SK-N-SH (cell line): ENCODE data around the gene CNTLN. TPM values are rescaled to one million over a fixed set of nuclear protein-coding genes. Genes with fewer than 3 reads are reported as not detected.

Experiments
- CTCF ChIA-PET: fragments of 300-600, 350-600 bp; formaldehyde crosslinking; extraction: SDS; loops from one replicate; lab custom pipeline; 2021; lab: Yijun Ruan, JAX
- POLR2A ChIA-PET: fragments of 350-600 bp; sonication (Branson Sonifier 250); formaldehyde crosslinking; extraction: SDS; loops from one replicate; lab custom pipeline; 2020; ENCODE audit warnings: antibody characterized with exemption, inconsistent platforms; lab: Yijun Ruan, JAX
- DNase-seq: peaks from one replicate; pipeline ENCODE4 v3.0.0; 2012
- H2AFZ ChIP-seq: fragments of 200-600 bp; sonication (generic); 2 replicates; pipeline ENCODE4 v1.8.1; 2016; ENCODE audit warnings: antibody characterized with exemption, mild to moderate bottlenecking, low read depth
- H3F3A ChIP-seq: fragments of 200-600 bp; sonication (generic); replicated peaks from 2 replicates; pipeline ENCODE3; 2016; ENCODE audit warnings: antibody characterized with exemption, mild to moderate bottlenecking; ENCODE audit not compliant: insufficient read depth
- H3K27ac ChIP-seq, 2 experiments: fragments of 200-500 bp in 1 of 2; fragments of 200-600 bp in 1 of 2; sonication (Bioruptor generic) in 1 of 2; sonication (generic), shearing (Covaris generic) in 1 of 2; 2 replicates each; pipeline versions ENCODE4 v1.5.1 to v1.6.1; 2014 to 2016; ENCODE audit warnings: low read depth in 2 of 2, inconsistent platforms in 1 of 2, low read length in 1 of 2, mild to moderate bottlenecking in 1 of 2, mixed read lengths in 1 of 2
- H3K27me3 ChIP-seq: fragments of 200-600 bp; sonication (generic), shearing (Covaris generic); 2 replicates; pipeline ENCODE4 v1.6.1; 2016; ENCODE audit warnings: mixed run types; ENCODE audit not compliant: insufficient read depth
- H3K36me3 ChIP-seq, 2 experiments: fragments of 200-500 bp in 1 of 2; fragments of 200-600 bp in 1 of 2; sonication (Bioruptor generic) in 1 of 2; sonication (generic) in 1 of 2; replicated peaks in 1 of 2; 2 replicates each; pipeline versions ENCODE3 to v1.5.1; 2014 to 2016; ENCODE audit warnings: low read length in 1 of 2, mild to moderate bottlenecking in 1 of 2; ENCODE audit not compliant: insufficient read depth in 2 of 2, control insufficient read depth in 1 of 2
- H3K4me1 ChIP-seq, 2 experiments: fragments of 200-500 bp in 1 of 2; fragments of 200-600 bp in 1 of 2; sonication (Bioruptor generic) in 1 of 2; sonication (generic), shearing (Covaris generic) in 1 of 2; 2 replicates each; pipeline versions ENCODE4 v1.5.1 to v1.6.1; 2014 to 2016; ENCODE audit warnings: low read depth in 1 of 2, low read length in 1 of 2, mixed run types in 1 of 2; ENCODE audit not compliant: insufficient read depth in 2 of 2, control insufficient read depth in 1 of 2
- H3K4me2 ChIP-seq: fragments of 200-600 bp; sonication (generic), shearing (Covaris generic); 2 replicates; pipeline ENCODE4 v1.6.1; 2017; ENCODE audit warnings: mixed run types
- H3K4me3 ChIP-seq, 2 experiments: fragments of 200-500 bp in 1 of 2; fragments of 200-600 bp in 1 of 2; sonication (Bioruptor generic) in 1 of 2; sonication (generic), shearing (Covaris generic) in 1 of 2; 2 replicates each; pipeline versions ENCODE4 v1.5.1 to v1.8.1; 2014 to 2016; ENCODE audit warnings: low read depth in 2 of 2, inconsistent platforms in 1 of 2, low read length in 1 of 2, mild to moderate bottlenecking in 1 of 2, mixed read lengths in 1 of 2, moderate library complexity in 1 of 2
- H3K79me2 ChIP-seq: fragments of 200-600 bp; sonication (generic); 2 replicates; pipeline ENCODE4 v1.8.1; 2017; ENCODE audit warnings: mild to moderate bottlenecking; ENCODE audit not compliant: insufficient read depth
- H3K9ac ChIP-seq: fragments of 200-600 bp; sonication (generic); 2 replicates; pipeline ENCODE4 v1.6.1; 2017; ENCODE audit warnings: mixed run types
- H3K9me2 ChIP-seq: fragments of 200-600 bp; sonication (generic); 2 replicates; pipeline ENCODE4 v1.6.1; 2017; ENCODE audit warnings: mixed run types
- H3K9me3 ChIP-seq: fragments of 200-600 bp; sonication (generic); 2 replicates; pipeline ENCODE4 v1.6.1; 2017; ENCODE audit warnings: mixed run types, mild to moderate bottlenecking, moderate library complexity
- H4K20me1 ChIP-seq: fragments of 200-600 bp; sonication (generic); 2 replicates; pipeline ENCODE4 v1.6.1; 2017; ENCODE audit warnings: mild to moderate bottlenecking, mixed run types; ENCODE audit not compliant: insufficient read depth
- ELF1 ChIP-seq: IDR thresholded peaks from 2 replicates; pipeline ENCODE4 v1.4.0; 2012
- FOSL2 ChIP-seq: IDR thresholded peaks from 2 replicates; pipeline ENCODE4 v1.4.0; 2012; ENCODE audit warnings: low read depth, mild to moderate bottlenecking, moderate library complexity, borderline replicate concordance
- FOXJ3 ChIP-seq: sonication (generic); formaldehyde crosslinking; IDR thresholded peaks from 2 replicates; pipeline ENCODE4 v1.5.1; 2020; ENCODE audit warnings: mild to moderate bottlenecking, missing genetic modification reagents
- FOXM1 ChIP-seq: IDR thresholded peaks from 2 replicates; pipeline ENCODE4 v1.4.0; 2012; ENCODE audit warnings: low read depth, mild to moderate bottlenecking
- GATA2 ChIP-seq: sonication (generic); formaldehyde crosslinking; IDR thresholded peaks from 2 replicates; pipeline ENCODE4 v1.5.0; 2020; ENCODE audit warnings: mild to moderate bottlenecking, missing genetic modification reagents
- MAX ChIP-seq: IDR thresholded peaks from 2 replicates; pipeline ENCODE4 v1.4.0; 2012; ENCODE audit warnings: low read depth
- MEF2A ChIP-seq: IDR thresholded peaks from 2 replicates; pipeline ENCODE4 v1.4.0; 2012; ENCODE audit warnings: low read depth, borderline replicate concordance
- PBX3 ChIP-seq: IDR thresholded peaks from 2 replicates; pipeline ENCODE4; 2012
- RAD21 ChIP-seq: IDR thresholded peaks from 2 replicates; pipeline ENCODE4 v1.6.1; 2012; ENCODE audit warnings: mild to moderate bottlenecking, low read length
- SMC3 ChIP-seq: IDR thresholded peaks from 2 replicates; pipeline ENCODE4 v1.6.1; 2012; ENCODE audit warnings: low read depth, low read length, improper control_type of control experiment
- TCF12 ChIP-seq: IDR thresholded peaks from 2 replicates; pipeline ENCODE4 v1.4.0; 2012
- YY1 ChIP-seq: IDR thresholded peaks from 2 replicates; pipeline ENCODE4 v1.4.0; 2012; ENCODE audit warnings: low read depth, mild to moderate bottlenecking
- ZBTB33 ChIP-seq: IDR thresholded peaks from 2 replicates; pipeline ENCODE4 v1.4.0; 2012; ENCODE audit warnings: low read depth, borderline replicate concordance
- WGBS: methylation state at CpG from one replicate; pipeline ENCODE4 v1.1.6; 2017; ENCODE audit warnings: low lambda C conversion rate; 5-methylcytosine and 5-hydroxymethylcytosine counted together
- polyA plus RNA-seq, 3 experiments: library from polyadenylated mRNA; depleted of rRNA; stranded (reverse); fragments of >200 nt; gene quantifications; 2 replicates each; pipeline ENCODE4 v1.2.3, GENCODE V29; 2012

CNTLN gene
- polyA plus RNA-seq, 1 of the 3 experiments (the other 2 are of a cell fraction): 2.5 TPM

- Histone ChIP-seq H3F3A (no peaks in the 10 kb centered on the region), H3K27ac (no peak overlapping the region), H3K4me1 (no peaks in the 10 kb centered on the region), H4K20me1 (no peaks in the 10 kb centered on the region), H3K4me2 (no peak overlapping the region), H3K9me2 (no peaks in the 10 kb centered on the region), H3K27me3 (no peaks in the 10 kb centered on the region), H2AFZ (no peak overlapping the region), H3K79me2 (no peaks in the 10 kb centered on the region), H3K9ac (no peak overlapping the region), H3K9me3 (no peaks in the 10 kb centered on the region), H3K4me3 (no peak overlapping the region), H3K36me3 (peaks cover 3% of the 10 kb centered on the region in 2 experiments)
- no peak for DNase-seq
- TF ChIP-seq FOXJ3 (CRISPR knock-in tag) (no peak), FOSL2 (no peak), MEF2A (no peak)
- ChIA-PET CTCF (no interaction called here), POLR2A (no interaction called here)
- 93% methylated on average over 2 of the region's 2 CpGs for WGBS
Measured at GRCh38 chr9:17472126-17472525, 337.3 kb downstream of the CNTLN start.

- H3K9me3 ChIP-seq: no peaks in the 10 kb centered on the region
- TF ChIP-seq PBX3 (no peak), ZBTB33 (no peak), GATA2 (CRISPR knock-in tag) (no peak), FOXJ3 (CRISPR knock-in tag) (no peak), MAX (no peak), YY1 (no peak), TCF12 (no peak), RAD21 (no peak), FOXM1 (no peak), SMC3 (no peak), ELF1 (no peak)
- POLR2A ChIA-PET: no interaction called here
- no peaks in the 10 kb centered on the region for H3K36me3 ChIP-seq
- H3K9ac ChIP-seq: no peak overlapping the region
- H3K4me2 ChIP-seq: no peak overlapping the region
- no peaks in the 10 kb centered on the region for H4K20me1 ChIP-seq
- no peak overlapping the region for H3K4me3 ChIP-seq
- no peaks in the 10 kb centered on the region for H3F3A ChIP-seq
- H3K79me2 ChIP-seq: no peaks in the 10 kb centered on the region
- no peak for DNase-seq
- H3K9me2 ChIP-seq: no peaks in the 10 kb centered on the region
- H3K4me1 ChIP-seq: no peaks in the 10 kb centered on the region
- H2AFZ ChIP-seq: no peak overlapping the region
- CTCF ChIA-PET: interaction anchor here (1.3 kb wide), 1 partner anchor 413 kb away, joined by 3 read pairs; no protein-coding TSS in a partner anchor
- no peaks in the 10 kb centered on the region for H3K27me3 ChIP-seq
- no peak overlapping the region for H3K27ac ChIP-seq
Measured at GRCh38 chr9:17476401-17476800, 341.6 kb downstream of the CNTLN start.
